ENCODE data around the gene POC5. TPM values are rescaled to one million over a fixed set of nuclear protein-coding genes. Genes with fewer than 3 reads are reported as not detected.

The POC5 gene
- total and polyA plus RNA-seq, 12 donors: 2.6 to 5.5 (median 4.1) TPM

- DNase-seq (no peak), ATAC-seq (no peak)
- H3K27ac ChIP-seq: no peak overlapping the region
- no peak overlapping the region for H3K4me3 ChIP-seq
- 97% methylated on average over 3 of the region's 3 CpGs for WGBS, 2 donors
- intact Hi-C loops (cut with DNase I): loop anchor here in 3 of 10 donors (10.0 kb wide), 4 partner anchors 158 to 438 kb away; partner anchors contain the start of genes ANKRD31 (in 2 of the 3), CERT1 (in 1 of the 3), HMGCR (in 1 of the 3) and POLK (in 1 of the 3)
- no peaks in the 10 kb centered on the region for H3K27me3 ChIP-seq
- no peaks in the 10 kb centered on the region for H3K9me3 ChIP-seq
- H3K4me1 ChIP-seq: peaks cover 0 to 21% (median 12%) of the 10 kb centered on the region in 9 donors
- TF ChIP-seq CTCF (IDR thresholded peaks at IDR 0.05): no peak
- H3K36me3 ChIP-seq: peaks cover 0 to 50% (median 0%) of the 10 kb centered on the region in 9 donors
Measured at GRCh38 chr5:75672616-75673015, 44.6 kb downstream of the POC5 start.

DNA sequence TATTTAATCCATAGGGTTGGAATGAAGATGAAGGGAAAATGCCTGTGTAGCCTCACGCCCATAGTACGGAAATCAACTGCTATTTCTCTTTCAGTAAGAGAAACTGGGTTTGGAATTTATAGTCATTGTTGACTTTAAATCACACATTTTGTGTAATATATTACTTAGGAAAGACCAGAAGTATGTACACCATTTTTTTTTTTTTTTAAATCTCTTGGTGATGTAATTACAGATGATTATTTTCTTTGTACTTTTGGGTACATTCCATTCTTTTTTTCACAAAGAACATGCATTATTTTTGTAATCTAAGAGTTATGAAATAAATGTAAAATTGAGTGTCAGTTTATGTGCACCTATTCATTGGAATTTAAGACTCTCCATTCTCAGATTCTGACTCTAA lies 45.7 kb downstream of the POC5 start:
- intact Hi-C loops (cut with DNase I): loop anchor here in 3 of 10 donors (10.0 kb wide), 4 partner anchors 157 to 437 kb away; partner anchors contain the start of genes ANKRD31 (in 2 of the 3), CERT1 (in 1 of the 3), HMGCR (in 1 of the 3) and POLK (in 1 of the 3)
- Histone ChIP-seq H3K9me3 (no peaks in the 10 kb centered on the region), H3K36me3 (peaks cover 0 to 45% (median 0%) of the 10 kb centered on the region in 9 donors), H3K27me3 (no peaks in the 10 kb centered on the region), H3K27ac (no peak overlapping the region), H3K4me3 (no peak overlapping the region), H3K4me1 (peaks cover 0 to 21% (median 12%) of the 10 kb centered on the region in 9 donors)
- no peak for TF ChIP-seq CTCF (IDR thresholded peaks at IDR 0.05)
- WGBS, 2 donors: 47 to 49% methylated on average over 2 of the region's 2 CpGs
- ATAC-seq (no peak), DNase-seq (no peak)

GRCh38 chr5:75670577-75670976 lies 46.7 kb downstream of the POC5 start:
- no peak overlapping the region for H3K27ac ChIP-seq
- TF ChIP-seq CTCF (IDR thresholded peaks at IDR 0.05): no peak
- ATAC-seq: no peak
- no peaks in the 10 kb centered on the region for H3K27me3 ChIP-seq
- intact Hi-C loops (cut with DNase I): loop anchor here in 3 of 10 donors (10.0 kb wide), 4 partner anchors 156 to 436 kb away; partner anchors contain the start of genes ANKRD31 (in 2 of the 3), CERT1 (in 1 of the 3), HMGCR (in 1 of the 3) and POLK (in 1 of the 3)
- no peak overlapping the region for H3K4me3 ChIP-seq
- H3K9me3 ChIP-seq: no peaks in the 10 kb centered on the region
- 88 to 93% methylated on average over 3 of the region's 3 CpGs for WGBS, 2 donors
- DNase-seq: no peak
- H3K36me3 ChIP-seq: peaks cover 0 to 35% (median 0%) of the 10 kb centered on the region in 9 donors
- H3K4me1 ChIP-seq: peaks cover 0 to 21% (median 12%) of the 10 kb centered on the region in 9 donors

- Histone ChIP-seq H3K27ac (peak overlapping the region in 3 of 10 donors; percentile 1 to 45 (median 21)), H3K4me3 (peak overlapping the region in 6 of 10 donors; percentile 18 to 39 (median 26)), H3K36me3 (peaks cover 0 to 21% (median 0%) of the 10 kb centered on the region in 9 donors), H3K27me3 (no peaks in the 10 kb centered on the region), H3K4me1 (peaks cover 0 to 21% (median 12%) of the 10 kb centered on the region in 9 donors), H3K9me3 (no peaks in the 10 kb centered on the region)
- DNase-seq: peak in 1 of 2 donors; percentile 29
- ATAC-seq: peak; percentile 64 to 90 (median 73)
- intact Hi-C loops (cut with DNase I): loop anchor here in 1 of 10 donors (10.0 kb wide), 1 partner anchor 154 kb away; the partner anchor contains the start of genes CERT1 and POLK
- WGBS, 2 donors: 11 to 13% methylated on average over 10 of the region's 10 CpGs
- no peak for TF ChIP-seq CTCF (IDR thresholded peaks at IDR 0.05)
Measured at GRCh38 chr5:75668977-75669689, 48.1 kb downstream of the POC5 start.

All from heart right ventricle (tissue), 16 donors.